ENCODE data around the gene RIOK1. TPM values are rescaled to one million over a fixed set of nuclear protein-coding genes. Genes with fewer than 3 reads are reported as not detected.

Gene RIOK1
- total RNA-seq, 1 experiment from 2014 or later = 39.0 TPM

- RAD21 ChIA-PET (ENCODE audit: low non-redundant PET in 1 of 2, low total read pairs in 2 of 2, uncharacterized antibody in 2 of 2, unreplicated experiment in 2 of 2) = no interaction called here
Measured at GRCh38 chr6:7467007-7467897, 77.6 kb downstream of the RIOK1 start.

More at GRCh38 chr6:7467007-7467897, 77.6 kb downstream of the RIOK1 start:
- ChIA-PET POLR2A (no interaction called here), CTCF (no interaction called here)
- Histone ChIP-seq H3K27me3 (ENCODE audit: insufficient read depth, low read length) (no peaks in the 10 kb centered on the region), H4K20me1 (ENCODE audit: insufficient read depth) (no peaks in the 10 kb centered on the region), H3K4me1 (ENCODE audit: control insufficient read depth in 1 of 2, insufficient read depth in 2 of 2, low read length in 2 of 2) (peaks cover 16 to 28% of the 10 kb centered on the region in 2 experiments), H3K4me3 (replicated peaks in 1 of 2; ENCODE audit: low read depth in 1 of 2, low read length in 2 of 2) (no peak overlapping the region), H3K36me3 (ENCODE audit: control insufficient read depth in 1 of 2, insufficient read depth in 2 of 2, low read length in 2 of 2) (no peaks in the 10 kb centered on the region), H3K9me3 (ENCODE audit: control insufficient read depth in 1 of 2, insufficient read depth in 1 of 2, low read depth in 1 of 2, low read length in 2 of 2) (no peaks in the 10 kb centered on the region), H3K27ac (ENCODE audit: low read depth, low read length) (no peak overlapping the region), H3K9ac (ENCODE audit: low read length) (no peak overlapping the region), H3K4me2 (ENCODE audit: low read length) (peak overlapping the region; percentile 82), H3K9me2 (ENCODE audit: insufficient read depth) (no peaks in the 10 kb centered on the region), H2AFZ (ENCODE audit: low read depth, low read length, poor library complexity, severe bottlenecking) (no peak overlapping the region), H3K79me2 (ENCODE audit: insufficient read depth, low read length) (no peaks in the 10 kb centered on the region)
- TF ChIP-seq RAD21 (IDR thresholded peaks at IDR 0.05; ENCODE audit: low read depth) = no peak
- no peak for TF ChIP-seq MAX (IDR thresholded peaks at IDR 0.05)
- no peak for TF ChIP-seq EZH2 (IDR thresholded peaks at IDR 0.05)
- no peak for TF ChIP-seq CEBPB (IDR thresholded peaks at IDR 0.05; ENCODE audit: low read depth)
- DNase-seq (ENCODE audit: low read depth, low spot score) (no peak), ATAC-seq (no peak)
- BruUV-seq (replicated peaks) = no TSS peak
- intact Hi-C loops (cut with micrococcal nuclease) = loop anchor here (5.0 kb wide), 1 partner anchor 75 kb away; the partner anchor contains the start of gene DSP

Other genes starting within 250 kb of the RIOK1 start
- 127 TPM for gene SSR1, start 76.6 kb upstream of the RIOK1 start, total RNA-seq (2021; ENCODE audit: unreplicated experiment)
- gene CAGE1, start 66 bp upstream of the RIOK1 start, total RNA-seq (2021; ENCODE audit: unreplicated experiment) = 0.20 TPM
- gene DSP, start 151.9 kb downstream of the RIOK1 start, total RNA-seq (2021; ENCODE audit: unreplicated experiment) = 104 TPM
- gene SNRNP48, start 200.4 kb downstream of the RIOK1 start, total RNA-seq (2021; ENCODE audit: unreplicated experiment) = 26.2 TPM